Measurements from ENCODE around the gene LRMDA. TPM values are rescaled to one million over a fixed set of nuclear protein-coding genes. Genes with fewer than 3 reads are reported as not detected.

LRMDA gene
- total and polyA plus RNA-seq, 2 of the 8 experiments (the other 6 are each of a cell fraction or from before 2014, with no cell fraction given), result 0.86 to 2.8 TPM

- TF ChIP-seq ZNF274 (IDR thresholded peaks at IDR 0.05; ENCODE audit: borderline replicate concordance, extremely low read depth, low read length), result no peak
- no peak for TF ChIP-seq TAF1 (IDR thresholded peaks at IDR 0.05; ENCODE audit: low read depth, low read length)
- TF ChIP-seq RBBP5 (IDR thresholded peaks at IDR 0.05; ENCODE audit: borderline replicate concordance, low read depth, low read length), result no peak
Measured at GRCh38 chr10:76070916-76071315, 639.5 kb downstream of the LRMDA start (continued).
